GM21723 (cell line): ENCODE results near the gene ANXA2R.
A peak's percentile ranks its signal among the peaks of the same experiment; 100 is the strongest.

Source experiments
- ATAC-seq: cut with Tn5 transposase; IDR thresholded peaks from one replicate; pipeline ENCODE4 v1.9.1; 2021; ENCODE audit warnings: mild to moderate bottlenecking, moderate library complexity; ENCODE audit not compliant: unreplicated experiment

Gene ANXA2R

GRCh38 chr5:43001748-43002147 is 38.4 kb downstream of the ANXA2R start:
- no peak for ATAC-seq

- ATAC-seq = no peak
Measured at GRCh38 chr5:43000914-43001313, 39.2 kb downstream of the ANXA2R start.

GRCh38 chr5:43000111-43000840 is 39.8 kb downstream of the ANXA2R start:
- no peak for ATAC-seq

- ATAC-seq = no peak
Measured at GRCh38 chr5:42995360-42995751, 44.8 kb downstream of the ANXA2R start.

- peak; percentile 53 for ATAC-seq
Measured at GRCh38 chr5:42994555-42995359, 45.4 kb downstream of the ANXA2R start.

- ATAC-seq = no peak
Measured at GRCh38 chr5:42994246-42994554, 45.9 kb downstream of the ANXA2R start.

- ATAC-seq = peak; percentile 8
Measured at GRCh38 chr5:42993516-42994245, 46.4 kb downstream of the ANXA2R start.

- peak; percentile 47 for ATAC-seq
Measured at GRCh38 chr5:42992088-42992879, 47.8 kb downstream of the ANXA2R start.

DNA sequence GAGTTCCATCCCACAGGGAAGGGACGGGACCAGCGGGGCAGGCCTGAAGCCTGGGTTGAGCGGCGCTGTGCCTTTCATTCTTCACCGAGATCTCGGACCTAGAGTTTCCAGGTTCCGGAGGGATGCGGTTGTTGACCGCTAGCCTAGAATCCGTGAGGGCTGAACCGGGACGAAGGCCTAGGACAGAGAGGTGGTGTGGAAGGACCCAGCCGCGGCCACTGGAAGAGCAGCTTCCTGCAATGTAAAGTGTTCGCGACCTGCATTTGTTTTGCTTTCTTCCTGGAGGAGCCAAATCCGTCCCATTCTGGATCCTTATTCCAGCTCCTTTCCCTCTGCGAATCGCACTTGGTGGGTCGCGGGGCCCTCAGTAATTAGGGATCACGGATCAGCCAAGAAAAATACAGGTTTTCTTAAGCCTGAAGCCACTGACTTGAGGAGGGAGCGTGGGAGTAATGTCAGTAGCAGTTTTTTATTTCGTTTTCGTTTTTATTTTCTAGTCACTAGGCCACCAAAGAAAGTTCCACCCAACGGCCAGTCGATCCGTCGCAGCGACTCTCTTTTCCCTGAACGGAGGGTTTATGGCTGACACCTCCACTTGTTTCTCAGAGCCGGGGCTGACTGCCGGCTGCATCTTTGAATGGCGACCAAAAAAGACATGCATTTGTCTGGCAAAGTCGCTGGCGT is 48.6 kb downstream of the ANXA2R start:
- ATAC-seq = peak; percentile 34

- ATAC-seq = no peak
Measured at GRCh38 chr5:42990892-42991291, 49.2 kb downstream of the ANXA2R start.
